Measurements from ENCODE around the gene DPH6.

DNA sequence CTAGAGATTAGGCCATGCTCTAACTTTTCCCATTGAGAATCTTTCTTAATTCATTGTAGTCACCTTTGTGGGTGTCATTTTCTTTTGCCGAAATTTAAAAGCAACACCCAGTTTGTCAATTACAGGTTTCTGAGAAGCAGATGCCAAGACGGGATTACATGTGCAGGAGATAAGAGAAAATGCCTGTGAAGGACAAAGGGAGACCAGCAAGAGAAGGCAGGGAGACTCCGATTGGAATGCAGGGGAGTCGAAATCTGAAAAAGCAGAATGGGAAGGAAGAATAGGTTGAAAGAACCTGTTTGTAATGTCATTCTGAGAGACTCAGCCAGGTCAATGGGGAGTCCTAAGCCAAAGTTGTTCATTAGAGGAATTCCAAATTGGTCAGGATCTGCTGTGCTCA lies 3.6 kb upstream of the DPH6 start:
- no peak for TF ChIP-seq EZH2phosphoT487 (IDR thresholded peaks at IDR 0.05; ENCODE audit: low read depth, severe bottlenecking, unreplicated experiment)
- TF ChIP-seq, protein P1, sequence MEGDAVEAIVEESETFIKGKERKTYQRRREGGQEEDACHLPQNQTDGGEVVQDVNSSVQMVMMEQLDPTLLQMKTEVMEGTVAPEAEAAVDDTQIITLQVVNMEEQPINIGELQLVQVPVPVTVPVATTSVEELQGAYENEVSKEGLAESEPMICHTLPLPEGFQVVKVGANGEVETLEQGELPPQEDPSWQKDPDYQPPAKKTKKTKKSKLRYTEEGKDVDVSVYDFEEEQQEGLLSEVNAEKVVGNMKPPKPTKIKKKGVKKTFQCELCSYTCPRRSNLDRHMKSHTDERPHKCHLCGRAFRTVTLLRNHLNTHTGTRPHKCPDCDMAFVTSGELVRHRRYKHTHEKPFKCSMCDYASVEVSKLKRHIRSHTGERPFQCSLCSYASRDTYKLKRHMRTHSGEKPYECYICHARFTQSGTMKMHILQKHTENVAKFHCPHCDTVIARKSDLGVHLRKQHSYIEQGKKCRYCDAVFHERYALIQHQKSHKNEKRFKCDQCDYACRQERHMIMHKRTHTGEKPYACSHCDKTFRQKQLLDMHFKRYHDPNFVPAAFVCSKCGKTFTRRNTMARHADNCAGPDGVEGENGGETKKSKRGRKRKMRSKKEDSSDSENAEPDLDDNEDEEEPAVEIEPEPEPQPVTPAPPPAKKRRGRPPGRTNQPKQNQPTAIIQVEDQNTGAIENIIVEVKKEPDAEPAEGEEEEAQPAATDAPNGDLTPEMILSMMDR (IDR thresholded peaks at IDR 0.05; ENCODE audit: poor library complexity): no peak
